Stimulated activated CD4-positive, alpha-beta T cell treated with anti-CD3 and anti-CD28 coated beads, Interleukin-1b, Interleukin-23, amount 100 ng/mL, for 1 hour (primary cell): Measurements from ENCODE around the gene ITPKB.
A peak's percentile ranks its signal among the peaks of the same experiment; 100 is the strongest.

Experiments
- DNase-seq, 2 donors: peaks; one replicate each; pipeline ENCODE4 v3.0.0-alpha.2; 2020; ENCODE audit warnings: low read depth in 2 of 2

The ITPKB gene

DNA sequence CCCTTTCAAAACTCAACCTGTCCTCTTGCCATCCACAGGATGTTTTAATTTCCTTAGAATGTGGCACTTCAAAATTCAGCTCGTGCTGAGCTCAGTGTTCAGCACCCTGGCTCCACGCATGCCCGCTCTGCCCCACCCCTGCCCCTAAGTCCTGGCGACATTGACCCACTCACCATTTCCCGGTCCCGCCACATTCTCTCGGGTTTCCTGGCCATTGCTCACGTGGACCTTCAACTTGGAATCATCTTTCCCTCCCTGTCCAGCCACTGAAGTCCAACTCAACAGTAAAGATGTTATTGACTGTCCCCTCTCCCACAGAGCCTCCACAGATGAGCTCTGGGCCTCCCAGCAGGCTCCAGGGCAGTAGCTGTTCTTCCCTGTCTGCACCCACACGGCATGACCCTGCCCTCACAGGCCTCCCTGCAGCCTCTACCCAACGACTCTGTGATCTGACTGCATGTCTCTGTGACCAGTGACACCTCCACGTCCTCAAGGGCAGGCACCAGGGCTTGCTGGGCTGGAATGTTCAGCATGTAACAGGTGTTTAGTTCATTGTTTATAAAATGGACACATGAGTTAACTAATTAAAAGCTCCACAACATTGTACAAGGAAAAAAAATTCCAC, 53.8 kb downstream of the ITPKB start:
- no peak for DNase-seq

GRCh38 chr1:226684026-226684425, 55.1 kb downstream of the ITPKB start:
- DNase-seq, result no peak

- DNase-seq, result no peak
These were observed 55.9 kb downstream of the ITPKB start for GRCh38 chr1:226682871-226683814.

GRCh38 chr1:226681652-226682493, 57.2 kb downstream of the ITPKB start:
- DNase-seq, result no peak

DNA sequence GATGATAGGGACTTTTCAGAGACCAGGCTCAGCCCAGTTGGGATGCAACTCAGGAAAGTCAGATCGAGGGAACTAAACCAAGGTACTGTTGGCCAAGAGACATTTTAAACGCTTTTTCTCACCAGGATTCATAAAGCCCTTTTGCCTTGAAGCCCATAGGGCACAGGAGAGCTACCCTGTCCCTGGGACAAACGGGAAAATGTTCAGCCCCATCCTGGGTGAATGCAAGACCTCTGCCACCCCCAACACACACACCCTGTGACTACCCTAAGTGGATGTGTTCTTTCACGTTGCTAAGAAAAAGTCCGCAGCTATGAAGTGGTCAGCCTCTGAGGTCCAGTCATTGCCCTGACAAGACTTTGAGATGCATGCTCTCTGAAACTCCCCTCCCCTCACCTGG, 58.4 kb downstream of the ITPKB start:
- no peak for DNase-seq

- peak; percentile 50 to 66 for DNase-seq
These were observed 59.1 kb downstream of the ITPKB start for GRCh38 chr1:226679853-226680516.

DNA sequence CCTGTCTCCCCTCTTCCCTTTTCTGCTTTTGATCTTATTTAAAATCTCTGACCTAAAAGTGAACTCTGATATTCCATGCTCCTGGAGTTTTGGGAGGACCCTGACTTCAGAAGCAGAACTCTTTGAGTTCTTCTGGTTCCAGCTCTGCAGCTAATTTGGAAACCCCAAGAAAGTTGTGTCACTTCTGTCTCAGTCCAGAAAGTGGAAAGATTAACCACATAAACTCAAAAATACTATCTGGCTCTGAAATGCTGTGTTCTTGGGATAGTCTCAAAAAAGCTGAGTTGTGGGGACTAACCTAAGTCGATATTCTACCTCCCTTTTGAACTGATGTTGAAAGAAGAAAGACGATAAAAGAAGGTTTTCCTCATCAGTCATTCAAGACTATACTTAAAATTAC, 59.8 kb downstream of the ITPKB start:
- no peak for DNase-seq

DNA sequence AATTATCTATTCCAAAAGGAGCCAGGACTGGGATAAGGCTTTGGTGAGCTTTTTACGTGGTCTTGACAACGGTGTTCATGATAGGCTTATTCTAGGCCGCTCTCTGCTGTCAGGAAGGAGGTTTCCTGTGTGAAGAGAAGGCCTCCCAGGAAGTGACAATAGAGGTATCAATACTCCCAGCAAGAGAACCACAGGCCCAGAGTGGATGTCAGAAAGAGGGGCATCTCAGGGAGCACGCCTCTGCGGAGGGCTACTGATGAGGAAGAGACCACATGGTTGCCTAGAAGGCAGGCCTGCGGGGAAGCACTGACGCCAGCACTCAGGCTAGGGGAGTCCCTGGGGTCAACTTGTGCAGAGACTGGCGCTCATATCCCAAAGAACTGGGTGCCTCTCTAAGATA, 60.4 kb downstream of the ITPKB start:
- DNase-seq, result no peak

DNA sequence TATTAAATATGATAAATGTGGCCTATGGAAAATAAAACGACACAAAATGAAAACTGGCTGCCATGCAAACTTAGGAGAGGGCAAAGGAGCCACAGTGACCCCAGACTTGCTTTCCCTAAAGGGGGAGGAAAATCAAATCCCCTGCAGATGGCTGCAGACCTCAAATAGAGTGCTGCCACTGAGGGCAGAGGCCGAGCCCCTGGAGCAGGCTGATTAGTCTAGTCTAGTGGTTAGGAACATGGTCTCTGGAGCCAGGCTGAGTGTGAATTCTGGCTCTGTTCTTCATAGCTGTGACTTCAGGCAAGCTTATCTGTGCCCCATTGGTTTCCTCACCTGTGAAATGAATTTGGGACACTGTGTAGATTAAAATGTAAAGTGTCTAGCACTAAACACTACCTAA, 60.8 kb downstream of the ITPKB start:
- DNase-seq, result no peak

- DNase-seq, result peak; percentile 49 to 50
These were observed 61.8 kb downstream of the ITPKB start for GRCh38 chr1:226677027-226678020.

DNA sequence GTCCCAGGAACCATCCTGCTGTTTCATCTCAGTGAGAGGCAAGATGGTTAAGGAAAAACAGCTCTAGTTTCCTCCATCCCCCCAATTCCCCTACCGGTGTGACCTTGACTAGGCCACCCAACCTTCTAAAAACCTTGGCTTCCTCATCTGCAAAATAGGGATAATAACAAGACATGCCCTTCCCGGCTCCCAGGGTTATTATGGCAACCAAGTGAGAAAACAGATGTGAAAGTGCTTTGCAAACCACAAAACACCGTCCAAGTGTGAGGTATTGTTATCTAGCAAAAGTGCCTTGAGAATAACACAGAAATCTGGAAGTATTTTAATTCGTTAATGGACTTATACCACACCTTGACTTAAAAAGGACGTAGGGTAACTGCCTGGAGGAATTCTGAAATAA, 62.7 kb downstream of the ITPKB start:
- DNase-seq, result no peak

DNA sequence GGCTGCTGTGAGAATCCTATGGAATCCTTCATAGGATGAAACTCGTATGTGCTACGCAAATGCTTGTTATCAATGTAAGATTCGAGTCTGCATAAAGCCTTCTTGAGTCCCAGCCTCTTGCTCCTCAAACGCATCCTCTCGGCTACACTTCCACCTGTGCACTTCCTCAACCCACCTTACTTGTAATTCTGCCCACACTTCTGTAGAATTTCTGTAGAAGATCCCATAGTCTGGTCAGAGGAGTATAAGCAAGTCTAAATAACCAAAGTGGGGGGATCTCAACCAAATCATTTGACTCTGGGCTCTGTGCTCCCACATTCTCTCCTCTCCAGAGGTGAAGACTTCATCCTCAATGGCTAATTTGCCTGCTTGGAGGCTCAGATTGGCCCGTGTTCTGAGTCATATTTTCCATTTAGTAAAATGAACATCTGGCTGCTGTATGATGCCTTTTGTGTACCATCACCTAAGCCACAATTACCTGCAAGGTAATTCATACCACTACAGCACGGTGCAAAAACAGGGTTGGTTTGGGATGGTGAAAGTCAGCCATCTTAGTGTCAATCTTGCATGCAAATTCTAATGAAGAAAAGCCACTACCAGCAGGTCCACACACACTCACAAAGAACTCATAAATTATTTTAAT, 63.2 kb downstream of the ITPKB start:
- no peak for DNase-seq

GRCh38 chr1:226674892-226675714, 64.0 kb downstream of the ITPKB start:
- DNase-seq, result peak in 1 of 2 donors; percentile 62

DNA sequence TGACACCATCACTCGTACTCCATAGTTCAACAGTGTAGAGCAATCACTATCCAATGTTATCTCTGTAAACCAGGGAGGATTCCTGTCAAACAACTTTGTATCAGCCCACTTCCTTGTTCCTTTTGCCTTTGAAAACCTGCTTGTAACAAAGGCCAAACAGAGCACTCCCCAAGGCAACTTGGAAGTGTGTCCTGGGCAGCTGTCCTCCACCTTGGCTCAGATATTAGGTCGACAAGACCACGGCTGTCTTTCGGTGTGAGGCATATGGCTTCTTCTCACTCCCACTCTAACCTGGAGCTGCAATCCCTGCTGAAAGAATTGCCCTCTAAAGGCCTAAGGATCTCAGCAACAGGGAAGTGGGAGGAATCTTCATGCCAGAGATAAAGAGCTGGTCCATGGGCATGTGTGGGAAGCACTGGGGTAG, 66.7 kb downstream of the ITPKB start:
- DNase-seq, result no peak

GRCh38 chr1:226671277-226671676, 67.8 kb downstream of the ITPKB start:
- DNase-seq, result no peak

- no peak for DNase-seq
These were observed 69.0 kb downstream of the ITPKB start for GRCh38 chr1:226670073-226670472.

GRCh38 chr1:226668173-226668560, 70.9 kb downstream of the ITPKB start:
- no peak for DNase-seq

DNA sequence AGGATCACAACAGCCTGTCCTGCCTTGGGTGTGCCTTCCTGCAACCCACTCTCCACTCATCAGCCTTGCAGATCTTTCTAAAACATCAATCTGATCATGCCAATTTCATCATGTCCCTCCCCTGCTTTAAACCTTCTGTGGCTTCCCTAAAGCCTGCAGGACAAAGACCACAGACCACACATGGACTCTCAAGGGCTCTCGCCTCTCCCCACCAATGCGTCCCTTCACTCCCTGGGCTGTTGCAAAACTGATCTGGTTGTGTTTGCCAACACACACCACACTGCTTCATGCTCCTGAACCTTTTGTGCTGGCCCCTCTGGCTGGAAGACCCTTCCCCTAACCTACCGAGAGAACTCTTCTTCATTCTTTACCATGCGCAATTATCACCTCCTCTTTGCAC, 72.4 kb downstream of the ITPKB start:
- no peak for DNase-seq

- no peak for DNase-seq
These were observed 72.9 kb downstream of the ITPKB start for GRCh38 chr1:226666164-226666506.
